HG03066 (cell line): ENCODE measurements around the gene RBM28.
"Not testable (repeated sequence)": the region's sequence is repeated elsewhere in the genome, so short reads cannot be mapped to it uniquely, and the experiment has no call there.

Source experiments
- ATAC-seq: cut with Tn5 transposase; IDR thresholded peaks from one replicate; pipeline ENCODE4 v1.9.1; 2021; ENCODE audit warnings: low read depth; ENCODE audit not compliant: unreplicated experiment

RBM28 gene

DNA sequence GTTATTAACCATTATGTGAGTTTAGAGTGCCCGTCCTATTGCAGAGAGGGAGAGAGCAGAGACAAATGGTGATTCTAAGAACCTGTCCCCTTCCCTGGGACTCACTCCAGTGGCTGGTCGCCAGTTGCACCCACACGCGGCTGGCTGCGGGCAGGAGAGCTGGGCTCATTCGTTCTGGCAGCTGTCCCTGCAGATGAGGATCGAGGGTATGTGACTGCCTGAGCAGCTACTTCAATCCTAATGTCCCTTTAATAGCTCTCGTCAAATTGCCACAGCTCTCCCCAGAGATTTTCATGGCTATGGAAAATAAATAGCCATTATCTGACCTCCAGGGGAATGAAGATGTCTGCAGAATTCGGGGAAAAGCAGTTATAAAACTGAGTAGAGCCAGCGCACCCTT lies 41.6 kb downstream of the RBM28 start:
- no peak for ATAC-seq

DNA sequence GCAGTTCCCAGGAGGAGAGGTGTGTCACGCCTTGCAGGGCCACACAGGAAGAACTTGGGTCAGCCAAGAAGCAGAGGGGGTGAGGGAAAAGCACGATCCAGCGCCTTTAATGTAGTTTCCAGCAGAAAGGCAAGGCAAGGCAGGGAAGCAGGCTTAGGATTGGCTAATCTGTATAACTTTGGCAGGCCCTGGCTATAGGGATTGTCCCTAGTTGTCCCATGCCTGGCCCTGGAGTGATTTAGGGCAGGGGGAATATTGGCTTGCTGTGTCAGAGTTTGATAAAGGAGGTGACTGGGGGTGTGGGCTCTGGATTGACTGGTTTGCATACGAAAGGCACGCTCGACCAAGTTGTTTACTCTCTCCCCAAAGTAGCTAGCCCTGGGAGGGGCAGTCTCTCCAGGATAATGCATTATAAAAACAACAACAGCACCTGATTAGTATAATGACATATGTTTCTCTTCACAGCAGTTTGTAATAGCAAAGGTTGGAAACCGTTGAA lies 44.5 kb downstream of the RBM28 start:
- no peak for ATAC-seq

DNA sequence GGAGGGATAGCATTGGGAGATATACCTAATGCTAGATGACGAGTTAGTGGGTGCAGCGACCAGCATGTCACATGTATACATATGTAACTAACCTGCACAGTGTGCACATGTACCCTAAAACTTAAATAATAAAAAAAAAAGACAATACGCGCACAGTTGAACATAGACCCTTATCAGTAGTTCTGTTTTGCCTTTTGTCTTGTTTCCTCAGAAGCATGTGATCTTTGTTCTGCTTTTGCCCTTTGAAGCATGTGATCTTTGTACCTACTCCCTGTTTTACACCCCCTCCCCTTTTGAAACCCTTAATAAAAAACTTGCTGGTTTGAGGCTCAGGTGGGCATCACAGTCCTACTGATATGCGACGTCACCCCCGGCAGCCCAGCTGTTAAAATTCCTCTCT lies 45.7 kb downstream of the RBM28 start:
- not testable (repeated sequence) for ATAC-seq

DNA sequence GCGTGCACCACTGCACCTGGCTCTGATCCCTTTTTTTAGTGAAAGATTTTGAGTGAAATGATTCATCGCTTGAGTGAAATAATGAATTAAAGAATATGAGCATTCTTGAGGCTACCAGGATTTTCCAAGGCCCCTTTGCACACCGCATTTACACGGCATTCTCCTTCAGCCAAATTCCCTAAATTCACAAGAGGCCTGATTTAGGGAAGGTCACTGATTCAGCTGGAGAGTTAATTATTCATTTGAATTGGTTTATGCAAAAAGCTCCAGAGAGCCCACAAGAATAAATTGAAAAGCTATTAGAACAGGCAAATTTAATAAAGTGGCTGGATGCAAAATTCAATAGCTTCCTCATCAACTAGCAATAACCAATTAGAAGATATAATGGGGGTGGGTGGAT lies 56.2 kb downstream of the RBM28 start:
- ATAC-seq, result no peak

DNA sequence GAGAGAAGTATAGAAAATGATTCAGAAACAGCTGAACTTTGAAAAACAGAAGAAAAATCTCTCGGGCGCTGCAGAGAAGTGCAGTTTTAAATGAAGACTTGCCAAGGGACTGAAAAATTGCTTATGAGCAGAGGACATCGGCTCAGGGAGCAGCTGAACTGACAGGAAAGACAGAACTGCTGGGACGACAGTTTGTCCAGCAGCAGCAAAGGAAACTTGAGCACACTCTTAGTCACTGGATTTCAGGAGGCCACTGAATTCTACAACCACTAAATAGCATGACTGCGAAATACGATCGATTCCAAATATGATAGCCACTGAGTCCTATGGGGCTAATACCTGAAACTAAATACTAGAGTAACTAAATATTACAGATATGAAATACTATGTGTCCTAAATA lies 59.6 kb downstream of the RBM28 start:
- ATAC-seq, result no peak

DNA sequence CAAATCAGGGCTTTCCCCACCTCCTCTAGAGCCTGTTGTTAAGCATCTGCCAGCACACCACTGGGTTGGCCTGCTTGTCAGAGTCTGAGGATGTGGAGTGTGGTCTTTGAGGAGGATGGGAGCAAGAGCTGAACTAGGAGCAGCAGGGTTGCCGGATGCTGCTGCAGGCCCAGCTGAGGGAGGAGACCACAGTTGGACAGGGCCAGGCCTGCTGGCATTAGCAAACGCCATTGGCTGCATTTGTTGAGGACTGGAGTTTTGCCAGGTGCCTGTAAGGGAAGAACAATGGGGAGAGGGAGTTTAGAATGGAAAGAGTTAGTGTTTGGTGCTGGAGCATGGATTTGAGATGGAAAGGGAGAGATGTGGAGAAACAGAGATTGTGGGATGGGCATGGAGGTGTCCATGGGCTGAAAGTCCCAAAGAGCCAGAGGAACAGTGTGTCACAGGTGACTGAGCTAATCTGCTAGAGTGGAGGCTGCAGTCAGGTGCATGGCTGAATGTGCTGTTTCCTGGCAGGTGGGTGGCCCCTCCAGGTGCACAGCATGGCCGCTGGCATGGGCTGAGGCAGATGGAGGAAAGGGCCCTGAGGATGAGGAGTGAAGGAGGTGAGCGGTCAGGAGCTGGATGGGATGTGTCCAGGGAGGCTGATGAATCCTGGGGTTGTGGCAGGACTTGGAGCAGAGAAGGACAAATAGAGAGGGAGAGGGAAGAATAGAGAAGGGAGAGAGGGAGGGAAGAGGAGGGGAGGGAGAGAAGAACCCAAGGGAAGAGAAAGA lies 61.9 kb downstream of the RBM28 start:
- ATAC-seq, result no peak

DNA sequence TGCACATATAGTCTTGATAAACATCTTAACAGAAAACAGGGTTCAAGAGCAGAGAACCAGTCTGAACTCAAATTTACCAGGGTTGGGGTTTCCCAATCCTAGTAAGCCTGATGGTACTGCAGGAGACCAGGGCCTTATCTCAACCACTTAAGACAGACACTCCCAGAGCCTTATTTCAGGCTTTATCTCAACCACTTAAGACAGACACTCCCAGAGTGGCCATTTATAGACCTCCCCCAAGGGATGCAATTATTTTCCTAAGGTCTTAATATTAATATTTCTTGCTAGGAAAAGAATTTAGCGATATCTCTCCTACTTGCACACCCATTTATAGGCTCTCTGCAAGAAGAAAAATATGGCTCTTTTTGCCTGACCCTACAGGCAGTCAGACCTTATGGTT lies 63.3 kb downstream of the RBM28 start:
- not testable (repeated sequence) for ATAC-seq

DNA sequence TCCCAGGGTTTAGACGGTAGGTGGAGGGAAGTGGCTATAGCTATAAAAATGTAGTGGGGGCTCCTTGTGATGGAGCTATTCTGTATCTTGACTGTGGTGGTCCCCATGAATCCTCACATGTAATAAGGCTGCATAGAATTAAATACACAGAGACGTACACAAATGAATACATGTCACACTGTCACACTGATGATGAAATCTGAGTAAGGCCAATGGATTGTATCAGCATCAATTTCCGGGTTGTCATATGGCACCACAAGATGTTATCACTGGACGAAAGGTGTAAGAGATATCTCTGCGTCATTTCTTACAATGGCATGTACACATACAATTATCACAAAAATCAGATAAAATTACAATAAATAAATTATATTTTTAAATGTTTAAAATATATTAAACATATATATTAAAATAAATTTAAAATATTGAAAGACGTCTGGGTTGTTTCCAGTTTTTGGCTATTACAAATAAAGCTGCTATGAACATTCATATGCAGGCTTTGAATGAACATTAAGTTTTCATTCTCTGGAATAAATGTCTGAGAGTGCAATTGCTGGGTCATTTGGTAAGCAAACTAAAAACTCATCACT lies 64.5 kb downstream of the RBM28 start:
- ATAC-seq, result no peak

DNA sequence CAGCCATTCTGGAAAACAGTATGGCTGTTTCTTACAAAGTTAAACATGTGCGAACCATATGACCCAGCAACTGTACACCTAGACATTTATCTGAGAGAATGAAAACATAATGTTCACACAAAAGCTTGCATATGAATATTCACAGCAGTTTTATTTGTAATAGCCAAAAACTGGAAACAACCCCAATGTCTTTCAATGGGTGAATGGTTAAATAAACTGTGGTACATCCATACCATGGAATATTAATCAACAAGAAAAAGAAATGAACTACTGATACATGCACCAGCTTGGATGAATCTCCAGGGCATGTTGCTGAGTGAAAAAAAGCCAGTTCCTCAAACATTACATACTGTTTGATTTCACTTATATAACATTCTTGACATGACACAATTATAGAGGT lies 65.3 kb downstream of the RBM28 start:
- no peak for ATAC-seq

DNA sequence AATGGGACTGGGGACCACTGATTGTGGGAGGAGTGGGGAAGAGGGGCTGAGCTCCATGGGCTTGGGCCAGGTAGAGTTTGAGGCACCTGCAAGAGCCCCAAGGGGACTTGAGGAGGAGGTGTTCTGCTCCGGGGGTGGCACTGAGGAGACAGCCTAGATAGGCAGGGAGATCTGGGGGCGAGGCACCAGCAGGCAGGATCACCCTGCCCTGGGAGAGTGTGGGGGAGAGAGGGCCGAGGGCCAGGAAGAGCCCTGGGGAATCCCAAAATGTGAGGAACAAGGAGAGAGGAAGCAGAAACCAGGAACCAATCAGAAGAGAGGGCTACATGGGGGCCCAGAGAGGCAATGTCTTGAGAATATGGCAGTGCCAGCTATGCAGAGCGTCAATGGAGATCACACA lies 68.0 kb downstream of the RBM28 start:
- no peak for ATAC-seq

DNA sequence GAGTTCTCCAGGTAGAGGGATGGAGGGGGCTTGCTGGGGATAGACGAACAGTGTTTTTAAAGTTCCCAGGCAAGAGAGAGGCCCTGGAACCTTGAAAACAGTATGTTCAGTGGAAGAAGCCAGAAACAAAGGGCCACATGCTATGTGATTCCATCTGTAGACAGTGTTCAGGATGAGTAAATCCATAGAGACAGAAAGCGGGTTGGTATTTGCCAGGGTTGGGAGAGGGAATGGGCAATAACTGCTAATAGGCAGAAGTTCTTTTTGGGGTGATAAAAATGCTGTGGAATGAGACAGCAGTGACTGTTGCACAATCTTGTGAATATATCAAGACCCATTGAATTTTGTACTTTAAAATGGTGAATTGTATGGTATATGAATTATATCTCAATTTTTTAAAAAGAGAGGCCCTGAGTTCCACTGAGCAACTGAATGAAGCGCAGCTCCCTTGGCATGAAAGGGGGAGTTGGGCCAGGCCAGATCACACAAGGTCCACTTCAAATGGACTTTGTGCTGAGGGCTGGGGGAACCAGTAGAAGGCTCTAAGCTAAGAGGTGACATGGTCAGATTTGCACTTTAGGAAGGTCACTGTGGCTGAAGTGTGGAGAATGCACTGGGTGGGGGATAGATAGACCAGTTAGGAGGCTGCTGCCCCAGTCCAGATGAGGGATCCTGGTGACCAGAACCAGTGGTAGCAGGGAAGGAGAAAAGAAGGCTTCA lies 68.7 kb downstream of the RBM28 start:
- ATAC-seq, result no peak

DNA sequence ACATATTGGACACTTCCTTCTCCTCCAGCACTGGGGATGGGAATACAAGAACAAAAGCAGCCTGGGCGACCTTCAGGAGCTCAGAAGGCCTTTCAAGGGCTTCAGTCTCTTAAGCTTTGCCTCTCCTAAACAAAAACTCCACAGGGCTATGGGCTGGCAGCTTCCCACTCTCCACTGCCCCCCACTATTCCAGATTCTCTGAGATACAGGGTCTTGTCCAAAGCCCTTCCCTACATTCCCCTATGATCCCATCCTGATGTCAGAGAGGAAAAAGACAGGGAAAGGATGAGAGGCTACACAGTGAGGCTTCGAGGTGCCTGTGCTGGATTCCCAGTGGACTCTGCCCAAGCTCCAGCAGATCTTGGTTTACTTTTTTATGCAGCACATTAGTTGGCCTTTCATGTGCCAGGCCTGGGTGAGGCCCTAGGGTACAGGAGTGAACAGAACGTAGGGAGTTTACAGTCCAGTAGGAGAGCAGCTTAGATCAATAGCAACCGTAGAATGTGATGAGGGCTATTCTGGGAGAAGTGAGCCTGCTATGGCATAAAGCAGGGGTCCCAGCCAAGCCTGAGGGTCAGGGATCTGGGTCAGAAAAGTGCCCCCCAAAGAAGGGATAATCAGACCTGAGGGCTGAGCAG lies 69.3 kb downstream of the RBM28 start:
- no peak for ATAC-seq

DNA sequence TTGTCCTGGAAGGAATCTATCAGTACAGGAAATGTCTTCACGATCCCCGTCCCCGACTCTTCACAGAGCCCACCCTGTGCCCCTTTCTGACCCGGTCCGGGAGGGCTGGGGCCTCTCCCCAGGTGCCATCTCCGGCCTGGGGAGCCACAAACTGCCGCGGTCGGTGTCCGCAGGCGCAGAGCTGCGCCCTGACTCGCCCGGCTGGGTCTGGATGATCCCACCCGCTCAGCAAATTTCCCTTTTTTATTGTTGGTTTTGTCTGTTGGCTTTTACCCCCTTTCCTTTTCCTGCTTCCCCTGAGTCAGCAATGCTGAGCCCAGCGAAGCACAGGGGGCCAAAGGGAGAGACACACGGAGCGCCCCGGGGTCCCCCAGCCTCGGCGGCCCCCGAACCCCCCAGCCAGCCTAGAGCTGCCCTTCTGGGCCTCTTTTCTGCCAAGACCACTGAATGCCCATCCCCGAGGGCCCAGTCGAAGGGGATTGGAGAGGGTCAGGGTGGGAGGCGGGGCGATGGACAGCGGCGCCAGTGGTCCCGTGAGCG lies 71.7 kb downstream of the RBM28 start:
- ATAC-seq, result no peak

DNA sequence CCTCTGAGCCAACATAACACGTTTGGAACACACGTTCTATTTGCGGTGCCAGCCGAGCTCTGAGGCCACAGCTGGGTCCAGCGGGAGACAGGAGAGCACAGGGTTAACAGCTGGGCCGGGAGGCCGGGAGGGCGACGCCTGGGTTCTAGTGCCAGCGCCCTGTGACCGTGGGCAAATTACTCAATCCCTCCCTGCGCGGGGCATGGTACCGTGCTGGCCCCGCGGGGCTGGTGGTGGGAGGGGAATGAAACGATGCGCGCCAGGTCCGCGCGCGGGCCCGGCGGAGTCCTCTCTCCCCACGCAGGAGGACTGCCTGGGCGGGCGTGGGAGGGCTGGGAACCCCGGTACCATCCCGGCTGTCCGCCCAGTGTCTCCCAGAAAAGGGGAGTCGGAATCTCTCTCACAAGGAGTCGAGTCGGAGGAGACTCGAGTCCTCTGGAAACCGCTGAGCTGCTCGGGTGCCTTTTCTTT lies 72.2 kb downstream of the RBM28 start:
- no peak for ATAC-seq

DNA sequence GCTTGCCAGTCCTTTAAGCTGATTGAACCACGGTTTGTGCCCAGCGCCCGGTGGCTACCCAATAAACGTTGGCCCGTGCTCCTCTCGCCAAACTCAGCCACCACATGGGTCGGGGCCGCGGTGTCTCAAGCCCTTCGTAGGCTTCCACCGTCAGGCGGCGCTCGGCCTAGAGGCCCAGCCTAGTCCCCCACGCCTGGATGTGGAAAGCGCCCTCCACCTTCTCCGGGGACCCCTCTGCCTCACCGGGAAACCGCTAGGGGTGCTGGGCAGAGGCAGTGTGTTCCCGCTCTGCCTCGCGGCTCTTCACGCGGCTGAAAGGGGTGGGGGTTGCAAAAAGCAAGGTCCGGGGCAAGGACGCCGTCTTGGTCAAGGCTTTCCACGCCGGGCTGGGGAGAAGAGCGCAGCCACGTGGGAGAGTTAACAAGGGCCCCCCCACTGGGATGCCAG lies 72.9 kb downstream of the RBM28 start:
- ATAC-seq, result no peak

DNA sequence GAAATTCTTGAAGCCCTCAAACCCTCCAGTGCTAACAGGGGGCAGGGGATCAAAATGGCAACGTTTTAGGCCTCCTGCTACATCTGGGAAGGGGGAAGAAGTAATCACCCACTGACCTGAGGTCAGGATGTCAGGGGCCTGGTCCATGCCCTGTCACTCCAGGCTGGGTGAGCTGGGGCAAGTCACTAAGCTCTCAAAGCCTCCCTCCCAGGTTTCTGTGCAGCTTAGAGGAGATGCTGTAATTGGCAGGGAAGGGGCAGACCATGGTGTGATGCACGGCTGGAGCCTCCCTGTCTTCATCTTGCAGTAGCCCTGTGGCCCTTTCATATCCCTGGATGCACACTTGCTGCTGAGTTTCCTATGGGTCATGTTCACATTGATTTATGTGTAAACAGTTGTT lies 75.5 kb downstream of the RBM28 start:
- ATAC-seq, result no peak

DNA sequence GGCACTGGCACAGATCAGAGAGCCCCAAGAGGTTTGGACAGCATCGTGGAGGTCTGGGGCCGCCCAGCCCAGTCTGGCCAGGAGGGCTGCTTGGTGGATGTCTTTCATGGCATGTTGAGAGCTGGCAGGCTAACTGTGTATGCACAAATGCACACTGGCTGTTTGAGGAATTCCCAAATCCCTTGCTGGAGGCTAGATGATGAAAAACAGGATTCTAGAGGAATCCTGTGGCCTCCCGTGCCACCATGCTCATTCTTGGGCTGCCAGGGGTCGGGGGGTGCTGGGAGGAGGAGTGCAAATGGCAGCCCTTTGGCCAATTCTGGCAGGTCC lies 76.1 kb downstream of the RBM28 start:
- no peak for ATAC-seq

DNA sequence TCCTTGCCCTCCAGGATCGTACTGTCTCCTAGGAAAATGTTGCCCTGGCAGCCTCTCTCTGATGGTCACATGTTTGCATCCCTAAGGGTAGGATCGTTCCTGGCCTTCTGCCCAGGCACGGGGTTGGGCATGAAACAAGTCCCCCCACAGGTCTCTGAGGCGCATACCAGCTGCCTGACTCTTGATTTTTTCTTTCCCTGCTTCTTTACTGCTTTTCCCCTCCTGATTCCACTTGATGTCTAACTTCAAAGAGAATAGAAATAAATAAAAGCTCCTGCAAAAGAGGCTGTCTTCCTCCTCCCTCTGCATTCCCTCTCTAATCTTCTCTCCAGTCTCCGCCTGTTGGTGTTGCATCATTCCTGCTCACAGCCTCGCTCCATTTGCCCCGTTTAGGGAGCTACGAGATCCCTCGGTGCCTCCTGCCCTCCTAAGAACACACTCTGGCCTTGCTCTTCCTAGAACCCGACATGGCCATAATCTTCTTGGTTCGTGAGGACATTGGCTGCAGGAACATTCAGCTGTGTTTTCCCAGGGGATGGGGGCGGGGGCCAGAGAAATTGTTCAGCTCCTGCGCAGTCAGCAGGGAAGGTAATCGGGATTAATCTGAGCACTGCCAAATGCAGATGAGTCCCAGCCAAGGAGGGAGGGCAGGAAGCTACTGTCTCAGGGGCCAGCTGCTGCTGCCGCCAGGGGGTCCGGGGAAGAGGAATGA lies 76.7 kb downstream of the RBM28 start:
- ATAC-seq, result no peak

DNA sequence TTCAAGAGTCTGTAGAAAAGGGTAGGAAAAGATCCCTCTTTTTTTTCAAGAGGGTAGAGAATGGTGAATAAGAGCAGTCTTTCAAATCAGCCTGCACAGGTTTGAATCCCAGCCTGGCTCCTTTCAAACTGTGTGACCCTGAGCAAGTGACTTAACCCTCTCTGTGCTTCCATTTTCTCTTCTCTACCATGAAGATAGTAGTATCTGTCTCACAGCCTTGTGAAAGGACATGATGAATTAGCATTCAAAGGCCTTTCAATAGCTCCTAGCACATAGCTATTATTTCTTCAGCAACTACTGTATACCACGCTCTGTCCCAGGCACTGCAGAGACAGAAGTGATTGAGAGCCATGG lies 77.2 kb downstream of the RBM28 start:
- no peak for ATAC-seq

DNA sequence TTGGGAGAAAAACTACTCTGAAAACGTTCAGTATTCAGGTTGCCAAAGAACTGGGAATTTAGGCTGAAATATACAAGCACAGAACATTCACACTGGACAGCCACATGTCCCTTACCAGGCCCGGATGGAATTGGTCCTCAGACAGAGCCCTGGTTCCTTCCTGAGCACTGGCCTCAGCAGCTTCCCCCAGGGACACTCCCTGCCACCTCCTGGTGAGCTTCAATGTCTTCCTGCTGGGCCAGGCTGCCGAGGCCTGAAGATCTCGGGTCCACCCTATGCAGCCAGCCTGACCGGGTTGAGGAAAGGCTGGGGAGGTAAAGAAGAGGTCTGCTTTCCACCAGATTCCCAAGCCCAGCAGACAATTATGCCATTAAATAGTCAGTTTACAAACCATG lies 77.8 kb downstream of the RBM28 start:
- no peak for ATAC-seq
